ENCODE data around the gene RBX1. TPM values are rescaled to one million over a fixed set of nuclear protein-coding genes. Genes with fewer than 3 reads are reported as not detected.

Gene RBX1
- total RNA-seq, 1 donor from 2014 or later: 69.7 TPM

- intact Hi-C loops (cut with micrococcal nuclease): no loop called here
- peaks cover 41% of the 10 kb centered on the region for H3K4me1 ChIP-seq
These were observed 822 bp downstream of the RBX1 start for GRCh38 chr22:40951795-40952605.

GRCh38 chr22:40953471-40953870 is 2.3 kb downstream of the RBX1 start:
- Histone ChIP-seq H3K4me1 (peaks cover 41% of the 10 kb centered on the region), H3K4me3 (no peak overlapping the region), H3K9me3 (replicated peaks) (no peaks in the 10 kb centered on the region), H3K27ac (replicated peaks) (peak overlapping the region; percentile 97), H3K36me3 (peaks cover 37% of the 10 kb centered on the region), H3K27me3 (ENCODE audit: low read depth) (no peaks in the 10 kb centered on the region)
- no peak for DNase-seq
- TF ChIP-seq CTCF (IDR thresholded peaks at IDR 0.05; ENCODE audit: borderline replicate concordance): no peak
- intact Hi-C loops (cut with micrococcal nuclease): no loop called here

More at GRCh38 chr22:40951795-40952605, 822 bp downstream of the RBX1 start:
- Histone ChIP-seq H3K27me3 (ENCODE audit: low read depth) (no peaks in the 10 kb centered on the region), H3K36me3 (peaks cover 28% of the 10 kb centered on the region), H3K27ac (replicated peaks) (peak overlapping the region; percentile 97), H3K9me3 (replicated peaks) (no peaks in the 10 kb centered on the region), H3K4me3 (peak overlapping the region; percentile 80)
- no peak for TF ChIP-seq CTCF (IDR thresholded peaks at IDR 0.05; ENCODE audit: borderline replicate concordance)
- DNase-seq: no peak

GRCh38 chr22:40954113-40954512 is 2.9 kb downstream of the RBX1 start:
- peaks cover 43% of the 10 kb centered on the region for H3K4me1 ChIP-seq
- DNase-seq: no peak
- H3K27me3 ChIP-seq (ENCODE audit: low read depth): no peaks in the 10 kb centered on the region
- peaks cover 37% of the 10 kb centered on the region for H3K36me3 ChIP-seq
- no peak overlapping the region for H3K4me3 ChIP-seq
- TF ChIP-seq CTCF (IDR thresholded peaks at IDR 0.05; ENCODE audit: borderline replicate concordance): no peak
- intact Hi-C loops (cut with micrococcal nuclease): loop anchor here (2.0 kb wide), 1 partner anchor 143 kb away; no protein-coding TSS in a partner anchor
- no peaks in the 10 kb centered on the region for H3K9me3 ChIP-seq (replicated peaks)
- no peak overlapping the region for H3K27ac ChIP-seq (replicated peaks)

- peaks cover 52% of the 10 kb centered on the region for H3K4me1 ChIP-seq
- intact Hi-C loops (cut with micrococcal nuclease): loop anchor here (2.0 kb wide), 1 partner anchor 141 kb away; no protein-coding TSS in a partner anchor
- no peaks in the 10 kb centered on the region for H3K9me3 ChIP-seq (replicated peaks)
- TF ChIP-seq CTCF (IDR thresholded peaks at IDR 0.05; ENCODE audit: borderline replicate concordance): no peak
- H3K36me3 ChIP-seq: peaks cover 37% of the 10 kb centered on the region
- no peaks in the 10 kb centered on the region for H3K27me3 ChIP-seq (ENCODE audit: low read depth)
- DNase-seq: no peak
- H3K4me3 ChIP-seq: no peak overlapping the region
- no peak overlapping the region for H3K27ac ChIP-seq (replicated peaks)
These were observed 4.4 kb downstream of the RBX1 start for GRCh38 chr22:40955571-40955970.

- Histone ChIP-seq H3K4me3 (no peak overlapping the region), H3K27ac (replicated peaks) (no peak overlapping the region), H3K27me3 (ENCODE audit: low read depth) (no peaks in the 10 kb centered on the region), H3K36me3 (peaks cover 42% of the 10 kb centered on the region), H3K4me1 (peaks cover 40% of the 10 kb centered on the region), H3K9me3 (replicated peaks) (no peaks in the 10 kb centered on the region)
- TF ChIP-seq CTCF (IDR thresholded peaks at IDR 0.05; ENCODE audit: borderline replicate concordance): no peak
- DNase-seq: no peak
- intact Hi-C loops (cut with micrococcal nuclease): no loop called here
These were observed 6.4 kb downstream of the RBX1 start for GRCh38 chr22:40957601-40958000.
